ENCODE data around the gene TNN.

- no peak for TF ChIP-seq POLR2A (IDR thresholded peaks at IDR 0.05)
- TF ChIP-seq, protein P1, sequence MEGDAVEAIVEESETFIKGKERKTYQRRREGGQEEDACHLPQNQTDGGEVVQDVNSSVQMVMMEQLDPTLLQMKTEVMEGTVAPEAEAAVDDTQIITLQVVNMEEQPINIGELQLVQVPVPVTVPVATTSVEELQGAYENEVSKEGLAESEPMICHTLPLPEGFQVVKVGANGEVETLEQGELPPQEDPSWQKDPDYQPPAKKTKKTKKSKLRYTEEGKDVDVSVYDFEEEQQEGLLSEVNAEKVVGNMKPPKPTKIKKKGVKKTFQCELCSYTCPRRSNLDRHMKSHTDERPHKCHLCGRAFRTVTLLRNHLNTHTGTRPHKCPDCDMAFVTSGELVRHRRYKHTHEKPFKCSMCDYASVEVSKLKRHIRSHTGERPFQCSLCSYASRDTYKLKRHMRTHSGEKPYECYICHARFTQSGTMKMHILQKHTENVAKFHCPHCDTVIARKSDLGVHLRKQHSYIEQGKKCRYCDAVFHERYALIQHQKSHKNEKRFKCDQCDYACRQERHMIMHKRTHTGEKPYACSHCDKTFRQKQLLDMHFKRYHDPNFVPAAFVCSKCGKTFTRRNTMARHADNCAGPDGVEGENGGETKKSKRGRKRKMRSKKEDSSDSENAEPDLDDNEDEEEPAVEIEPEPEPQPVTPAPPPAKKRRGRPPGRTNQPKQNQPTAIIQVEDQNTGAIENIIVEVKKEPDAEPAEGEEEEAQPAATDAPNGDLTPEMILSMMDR (IDR thresholded peaks at IDR 0.05): no peak
Observed at GRCh38 chr1:175079338-175079737, 11.7 kb downstream of the TNN start.

All from sigmoid colon (tissue), 3 donors.